Right lobe of liver (tissue), 4 donors: Measurements from ENCODE around the gene KRTAP29-1.
"Not testable (repeated sequence)": the region's sequence is repeated elsewhere in the genome, so short reads cannot be mapped to it uniquely, and the experiment has no call there.

Source experiments
- POLR2A ChIP-seq: fragments of 450-650 bp; IDR thresholded peaks from one replicate; pipeline ENCODE4 v1.6.1; 2017; ENCODE audit warnings: antibody characterized with exemption, mild to moderate bottlenecking
- TF ChIP-seq, protein P1 (sequence below), 4 donors: fragments of 200-600 bp in 3 of 4; fragments of 450-650 bp in 1 of 4; IDR thresholded peaks; one replicate each; pipeline versions ENCODE4 v1.5.1 to v1.8.0; 2016 to 2022; ENCODE audit warnings: antibody characterized with exemption in 4 of 4, mild to moderate bottlenecking in 2 of 4
- donor health status: DM: no; HTN: no; CAD: no.
- donor health status: DM: no; HTN: no; CAD: no.
- donor health status: DM: no; HTN: yes; CAD: no.

DNA sequence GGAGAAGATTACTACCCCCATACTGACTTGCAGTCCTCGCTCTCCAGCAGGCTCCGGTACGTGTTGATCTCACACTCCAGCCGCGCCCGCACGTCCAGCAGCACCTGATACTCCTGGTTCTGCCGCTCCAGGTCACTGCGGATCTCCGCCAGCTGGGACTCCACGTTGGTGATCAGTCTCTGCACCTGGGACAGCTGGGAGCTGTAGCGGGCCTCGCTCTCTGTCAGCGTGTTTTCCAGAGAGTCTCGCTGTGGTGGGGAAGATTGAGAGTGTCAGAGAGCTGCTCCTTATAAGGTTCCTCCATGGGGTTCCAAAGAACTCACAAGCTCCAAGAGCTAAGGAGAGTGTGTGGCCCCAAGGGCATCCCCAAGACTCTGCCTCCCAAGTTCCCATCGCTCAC is 43.8 kb upstream of the KRTAP29-1 start:
- TF ChIP-seq, protein P1, sequence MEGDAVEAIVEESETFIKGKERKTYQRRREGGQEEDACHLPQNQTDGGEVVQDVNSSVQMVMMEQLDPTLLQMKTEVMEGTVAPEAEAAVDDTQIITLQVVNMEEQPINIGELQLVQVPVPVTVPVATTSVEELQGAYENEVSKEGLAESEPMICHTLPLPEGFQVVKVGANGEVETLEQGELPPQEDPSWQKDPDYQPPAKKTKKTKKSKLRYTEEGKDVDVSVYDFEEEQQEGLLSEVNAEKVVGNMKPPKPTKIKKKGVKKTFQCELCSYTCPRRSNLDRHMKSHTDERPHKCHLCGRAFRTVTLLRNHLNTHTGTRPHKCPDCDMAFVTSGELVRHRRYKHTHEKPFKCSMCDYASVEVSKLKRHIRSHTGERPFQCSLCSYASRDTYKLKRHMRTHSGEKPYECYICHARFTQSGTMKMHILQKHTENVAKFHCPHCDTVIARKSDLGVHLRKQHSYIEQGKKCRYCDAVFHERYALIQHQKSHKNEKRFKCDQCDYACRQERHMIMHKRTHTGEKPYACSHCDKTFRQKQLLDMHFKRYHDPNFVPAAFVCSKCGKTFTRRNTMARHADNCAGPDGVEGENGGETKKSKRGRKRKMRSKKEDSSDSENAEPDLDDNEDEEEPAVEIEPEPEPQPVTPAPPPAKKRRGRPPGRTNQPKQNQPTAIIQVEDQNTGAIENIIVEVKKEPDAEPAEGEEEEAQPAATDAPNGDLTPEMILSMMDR (IDR thresholded peaks at IDR 0.05) = not testable (repeated sequence)
- TF ChIP-seq POLR2A = not testable (repeated sequence)
